Right lobe of liver (tissue), 4 donors: ENCODE data around the gene CAPN5.

ENCODE experiments used
- POLR2A ChIP-seq: fragments of 450-650 bp; IDR thresholded peaks from one replicate; pipeline ENCODE4 v1.6.1; 2017; ENCODE audit warnings: antibody characterized with exemption, mild to moderate bottlenecking
- TF ChIP-seq, protein P1 (sequence below), 4 donors: fragments of 200-600 bp in 3 of 4; fragments of 450-650 bp in 1 of 4; IDR thresholded peaks; one replicate each; pipeline versions ENCODE4 v1.5.1 to v1.8.0; 2016 to 2022; ENCODE audit warnings: antibody characterized with exemption in 4 of 4, mild to moderate bottlenecking in 2 of 4
- donor health status: DM: no; HTN: no; CAD: no.
- donor health status: DM: no; HTN: no; CAD: no.
- donor health status: DM: no; HTN: yes; CAD: no.

DNA sequence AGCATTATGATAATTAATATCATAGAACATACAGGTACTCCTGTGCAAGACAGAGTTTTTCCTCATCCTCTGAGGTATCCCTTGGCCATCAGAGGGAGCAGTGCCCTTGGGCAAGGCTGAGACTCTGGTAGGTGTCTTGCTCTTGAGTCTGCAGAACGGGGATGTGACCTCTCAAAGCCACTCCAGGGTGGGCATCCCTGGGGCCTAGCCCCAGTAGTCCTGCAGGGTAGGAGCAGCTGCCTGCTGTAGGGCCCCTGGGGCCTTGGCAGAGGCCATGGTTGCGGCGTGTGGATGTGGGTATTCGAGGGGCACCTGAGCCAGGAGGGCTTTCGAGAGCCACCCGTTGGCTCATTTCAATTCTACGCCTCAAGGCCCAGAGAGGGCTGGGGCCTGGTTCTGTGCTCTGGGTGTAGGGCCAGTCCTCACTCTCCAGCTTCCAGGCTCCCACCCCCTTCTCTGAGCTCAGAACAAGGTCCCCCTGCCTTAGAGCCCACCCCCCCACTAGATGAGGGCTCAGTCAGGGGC lies 28.1 kb downstream of the CAPN5 start:
- TF ChIP-seq, protein P1, sequence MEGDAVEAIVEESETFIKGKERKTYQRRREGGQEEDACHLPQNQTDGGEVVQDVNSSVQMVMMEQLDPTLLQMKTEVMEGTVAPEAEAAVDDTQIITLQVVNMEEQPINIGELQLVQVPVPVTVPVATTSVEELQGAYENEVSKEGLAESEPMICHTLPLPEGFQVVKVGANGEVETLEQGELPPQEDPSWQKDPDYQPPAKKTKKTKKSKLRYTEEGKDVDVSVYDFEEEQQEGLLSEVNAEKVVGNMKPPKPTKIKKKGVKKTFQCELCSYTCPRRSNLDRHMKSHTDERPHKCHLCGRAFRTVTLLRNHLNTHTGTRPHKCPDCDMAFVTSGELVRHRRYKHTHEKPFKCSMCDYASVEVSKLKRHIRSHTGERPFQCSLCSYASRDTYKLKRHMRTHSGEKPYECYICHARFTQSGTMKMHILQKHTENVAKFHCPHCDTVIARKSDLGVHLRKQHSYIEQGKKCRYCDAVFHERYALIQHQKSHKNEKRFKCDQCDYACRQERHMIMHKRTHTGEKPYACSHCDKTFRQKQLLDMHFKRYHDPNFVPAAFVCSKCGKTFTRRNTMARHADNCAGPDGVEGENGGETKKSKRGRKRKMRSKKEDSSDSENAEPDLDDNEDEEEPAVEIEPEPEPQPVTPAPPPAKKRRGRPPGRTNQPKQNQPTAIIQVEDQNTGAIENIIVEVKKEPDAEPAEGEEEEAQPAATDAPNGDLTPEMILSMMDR (IDR thresholded peaks at IDR 0.05) = no peak
- TF ChIP-seq POLR2A = no peak
